NB4 (cell line): ENCODE results near the gene L3MBTL2.
A peak's percentile ranks its signal among the peaks of the same experiment; 100 is the strongest.

Source experiments
- CTCF ChIP-seq: IDR thresholded peaks from one replicate; pipeline ENCODE4 v1.5.1; 2012; ENCODE audit warnings: low read depth, low read length
- MYC ChIP-seq: IDR thresholded peaks from 2 replicates; pipeline ENCODE4 v1.6.1; 2011; ENCODE audit warnings: low read depth, low read length
- POLR2A ChIP-seq: IDR thresholded peaks from 2 replicates; pipeline ENCODE4 v1.6.1; 2011; ENCODE audit warnings: mild to moderate bottlenecking; ENCODE audit not compliant: insufficient read length; ENCODE audit errors: extremely low read depth
- TF ChIP-seq, protein P1 (sequence below): IDR thresholded peaks from 2 replicates; pipeline ENCODE4 v1.6.1; 2011; ENCODE audit warnings: low read depth, low read length

GRCh38 chr22:41245917-41246499, 40.9 kb downstream of the L3MBTL2 start:
- peak; percentile 6 for TF ChIP-seq CTCF
- TF ChIP-seq, protein P1, sequence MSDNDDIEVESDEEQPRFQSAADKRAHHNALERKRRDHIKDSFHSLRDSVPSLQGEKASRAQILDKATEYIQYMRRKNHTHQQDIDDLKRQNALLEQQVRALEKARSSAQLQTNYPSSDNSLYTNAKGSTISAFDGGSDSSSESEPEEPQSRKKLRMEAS = no peak
- TF ChIP-seq POLR2A = no peak
- TF ChIP-seq MYC = no peak
